IMR-90 (cell line): ENCODE data around the gene SSR4. TPM values are rescaled to one million over a fixed set of nuclear protein-coding genes. Genes with fewer than 3 reads are reported as not detected.

Experiments
- ATAC-seq: fragments of 200-7000 bp; cut with Tn5 transposase; 2 replicates; pipeline ENCODE4 v1.9.1; 2020; ENCODE audit warnings: low read depth, mild to moderate bottlenecking, moderate library complexity
- BruUV-seq: library from RNA; stranded (reverse); fragments of 400-500 nt; replicated peaks from 2 replicates; lab custom pipeline; 2021; lab: Mats Ljungman, UMichigan
- CTCF ChIA-PET: fragments of 300-600 bp; formaldehyde crosslinking; extraction: SDS; loops from one replicate; lab custom pipeline; 2021; ENCODE audit warnings: antibody characterized with exemption; lab: Yijun Ruan, JAX
- POLR2A ChIA-PET: fragments of 300-600 bp; sonication (Branson Sonifier 250); formaldehyde crosslinking; loops from one replicate; lab custom pipeline; 2022; ENCODE audit warnings: antibody characterized with exemption; ENCODE audit not compliant: unreplicated experiment; lab: Charles Lee
- DNase-seq: peaks from one replicate; pipeline ENCODE4 v3.0.0; 2013
- H2AFZ ChIP-seq: replicated peaks from 2 replicates; pipeline ENCODE3; 2013; ENCODE audit warnings: low read length, mild to moderate bottlenecking; ENCODE audit not compliant: poor library complexity
- H2AK5ac ChIP-seq: 2 replicates; pipeline ENCODE4 v1.6.1; 2013; ENCODE audit warnings: low read depth, low read length, inconsistent platforms
- H2AK9ac ChIP-seq: replicated peaks from 2 replicates; pipeline ENCODE3; 2013; ENCODE audit warnings: mild to moderate bottlenecking, low read depth, low read length, moderate library complexity; ENCODE audit not compliant: poor library complexity
- H2BK120ac ChIP-seq: 2 replicates; pipeline ENCODE4 v1.6.1; 2013; ENCODE audit warnings: low read depth, low read length, inconsistent platforms
- H2BK15ac ChIP-seq: 3 replicates; pipeline ENCODE4 v1.6.1; 2013; ENCODE audit warnings: low read depth, low read length, inconsistent platforms
- H2BK20ac ChIP-seq: 2 replicates; pipeline ENCODE4 v1.6.1; 2013; ENCODE audit warnings: low read depth, mild to moderate bottlenecking, inconsistent platforms, low read length, moderate library complexity
- H2BK5ac ChIP-seq: 2 replicates; pipeline ENCODE4 v1.6.1; 2013; ENCODE audit warnings: mild to moderate bottlenecking, low read depth, low read length, inconsistent platforms; ENCODE audit not compliant: poor library complexity, severe bottlenecking
- H3K14ac ChIP-seq: replicated peaks from 2 replicates; pipeline ENCODE4 v1.6.1; 2013; ENCODE audit warnings: low read depth, low read length, inconsistent platforms
- H3K18ac ChIP-seq: 2 replicates; pipeline ENCODE4 v1.6.1; 2013; ENCODE audit warnings: low read depth, low read length, control low read depth
- H3K23ac ChIP-seq: 2 replicates; pipeline ENCODE4 v1.6.1; 2013; ENCODE audit warnings: low read depth, low read length, inconsistent platforms
- H3K27ac ChIP-seq: 2 replicates; pipeline ENCODE4 v1.5.1; 2013; ENCODE audit warnings: mild to moderate bottlenecking, control low read depth, low read length; ENCODE audit not compliant: insufficient read depth
- H3K27me3 ChIP-seq: 2 replicates; pipeline ENCODE4 v1.6.1; 2013; ENCODE audit warnings: low read length; ENCODE audit not compliant: control insufficient read depth, insufficient read depth
- H3K36me3 ChIP-seq: 2 replicates; pipeline ENCODE4 v1.6.1; 2013; ENCODE audit warnings: low read length, mixed read lengths; ENCODE audit not compliant: control insufficient read depth, insufficient read depth
- H3K4ac ChIP-seq: 2 replicates; pipeline ENCODE4 v1.6.1; 2013; ENCODE audit warnings: low read depth, low read length, inconsistent platforms
- H3K4me1 ChIP-seq: 2 replicates; pipeline ENCODE4 v1.6.1; 2013; ENCODE audit warnings: low read length, mixed read lengths; ENCODE audit not compliant: control insufficient read depth, insufficient read depth
- H3K4me2 ChIP-seq: 2 replicates; pipeline ENCODE4 v1.6.1; 2013; ENCODE audit warnings: low read depth, mild to moderate bottlenecking, control low read depth, low read length, moderate library complexity
- H3K4me3 ChIP-seq: 2 replicates; pipeline ENCODE4 v1.5.1; 2013; ENCODE audit warnings: low read depth, mild to moderate bottlenecking, control low read depth, low read length, moderate library complexity; ENCODE audit not compliant: insufficient read depth
- H3K56ac ChIP-seq: 2 replicates; pipeline ENCODE4 v1.6.1; 2013; ENCODE audit warnings: low read length, inconsistent platforms; ENCODE audit not compliant: insufficient read depth; ENCODE audit errors: extremely low read depth
- H3K79me1 ChIP-seq, 2 experiments: 2 replicates each; pipeline ENCODE4 v1.6.1; 2013; ENCODE audit warnings: low read length in 2 of 2, inconsistent platforms in 1 of 2, low read depth in 1 of 2
- H3K9ac ChIP-seq: 2 replicates; pipeline ENCODE4 v1.6.1; 2013; ENCODE audit warnings: low read depth, low read length, control low read depth
- H3K9me1 ChIP-seq: 2 replicates; pipeline ENCODE4 v1.6.1; 2013; ENCODE audit warnings: low read length, inconsistent platforms; ENCODE audit not compliant: insufficient read depth
- H3K9me3 ChIP-seq: 2 replicates; pipeline ENCODE4 v1.6.1; 2013; ENCODE audit warnings: low read length; ENCODE audit not compliant: control insufficient read depth, insufficient read depth
- H4K20me1 ChIP-seq: 2 replicates; pipeline ENCODE4 v1.6.1; 2013; ENCODE audit warnings: low read length, inconsistent platforms; ENCODE audit not compliant: insufficient read depth
- H4K5ac ChIP-seq: 2 replicates; pipeline ENCODE4 v1.6.1; 2013; ENCODE audit warnings: mild to moderate bottlenecking, low read depth, low read length, control low read depth
- H4K8ac ChIP-seq, 2 experiments: 2 replicates each; pipeline ENCODE4 v1.6.1; 2013; ENCODE audit warnings: low read depth in 2 of 2, low read length in 2 of 2, control low read depth in 1 of 2, inconsistent platforms in 1 of 2
- H4K91ac ChIP-seq: 2 replicates; pipeline ENCODE4 v1.6.1; 2013; ENCODE audit warnings: low read depth, low read length, inconsistent platforms; ENCODE audit not compliant: insufficient read depth
- BHLHE40 ChIP-seq: fragments of 150-350 bp; IDR thresholded peaks from 2 replicates; pipeline ENCODE4 v1.6.1; 2016; ENCODE audit warnings: mild to moderate bottlenecking, low read depth, low read length
- CEBPB ChIP-seq: IDR thresholded peaks from 2 replicates; pipeline ENCODE4 v1.6.1; 2012; ENCODE audit warnings: low read depth, low read length, improper control_type of control experiment
- CHD1 ChIP-seq: IDR thresholded peaks from 2 replicates; pipeline ENCODE4 v1.6.1; 2012; ENCODE audit warnings: low read depth, low read length, improper control_type of control experiment
- FOS ChIP-seq: fragments of 150-350 bp; IDR thresholded peaks from 2 replicates; pipeline ENCODE4 v1.6.1; 2016; ENCODE audit warnings: low read depth, low read length
- MAFK ChIP-seq: IDR thresholded peaks from 2 replicates; pipeline ENCODE4 v1.6.1; 2012; ENCODE audit warnings: low read depth, low read length, improper control_type of control experiment
- MAZ ChIP-seq: IDR thresholded peaks from 2 replicates; pipeline ENCODE4 v1.6.1; 2012; ENCODE audit warnings: low read depth, mild to moderate bottlenecking, low read length, improper control_type of control experiment, moderate library complexity, borderline replicate concordance
- MXI1 ChIP-seq: IDR thresholded peaks from 2 replicates; pipeline ENCODE4 v1.6.1; 2012; ENCODE audit warnings: low read depth, mild to moderate bottlenecking, low read length, moderate library complexity, borderline replicate concordance
- POLR2A ChIP-seq: IDR thresholded peaks from 2 replicates; pipeline ENCODE4 v1.6.1; 2012; ENCODE audit warnings: mild to moderate bottlenecking, low read depth, low read length
- RAD21 ChIP-seq: IDR thresholded peaks from 2 replicates; pipeline ENCODE4 v1.6.1; 2012; ENCODE audit warnings: low read length, improper control_type of control experiment
- RCOR1 ChIP-seq: IDR thresholded peaks from 2 replicates; pipeline ENCODE4 v1.6.1; 2012; ENCODE audit warnings: mild to moderate bottlenecking, low read length, improper control_type of control experiment; ENCODE audit not compliant: insufficient replicate concordance
- SMC3 ChIP-seq: fragments of 150-350 bp; IDR thresholded peaks from 2 replicates; pipeline ENCODE4 v1.6.1; 2016; ENCODE audit warnings: low read depth, mild to moderate bottlenecking, antibody characterized with exemption, low read length, moderate library complexity
- WGBS, 2 experiments: methylation state at CpG; one replicate each; pipeline versions ENCODE4 v1.1.5 to v1.1.7; 2013; ENCODE audit warnings: missing lambda C conversion rate in 2 of 2; ENCODE audit not compliant: insufficient read length in 1 of 2; ENCODE audit errors: extremely low coverage in 2 of 2; 5-methylcytosine and 5-hydroxymethylcytosine counted together
- dilution Hi-C: fragments of 300-500 bp; cut with HindIII; formaldehyde crosslinking; loops from one replicate; pipeline ENCODE4 v1.14.3; 2018; ENCODE audit warnings: low sequenced_read_pairs; ENCODE audit not compliant: unreplicated experiment
- in situ Hi-C: fragments of 300-500 bp; cut with MboI; formaldehyde crosslinking; loops from 3 replicates; pipeline ENCODE4 v1.14.3; 2019; ENCODE audit warnings: low sequenced_read_pairs, inconsistent platforms, mixed read lengths
- intact Hi-C: fragments of 100-400 bp; cut with micrococcal nuclease; formaldehyde crosslinking; loops from 2 replicates; pipeline ENCODE4 v1.10.0; 2022
- polyA plus RNA-seq, 3 experiments: library from polyadenylated mRNA; depleted of rRNA; stranded (reverse); fragments of >200 nt; gene quantifications; 2 replicates each; pipeline ENCODE4 v1.2.3, GENCODE V29; 2012; ENCODE audit warnings: low replicate concordance in 1 of 3
- total RNA-seq: library from RNA; depleted of rRNA; stranded (reverse); fragments of >200 nt; gene quantifications from 2 replicates; pipeline ENCODE4 v1.2.3, GENCODE V29; 2012
- TF ChIP-seq, protein P1 (sequence below): fragments of 150-350 bp; IDR thresholded peaks from 2 replicates; pipeline ENCODE4 v1.6.1; 2017; ENCODE audit warnings: mild to moderate bottlenecking, antibody characterized with exemption, low read length, low read depth
- TF ChIP-seq, protein P2 (sequence below): fragments of 150-350 bp; IDR thresholded peaks from 2 replicates; pipeline ENCODE4 v1.6.1; 2016; ENCODE audit warnings: low read depth, mild to moderate bottlenecking, low read length, moderate library complexity, borderline replicate concordance
- TF ChIP-seq, protein P3 (sequence below): conservative IDR thresholded peaks from 2 replicates; pipeline ENCODE4 v1.5.1; 2012; ENCODE audit warnings: mild to moderate bottlenecking, low read depth, low read length, improper control_type of control experiment

SSR4 gene
- total and polyA plus RNA-seq, 2 of the 4 experiments (the other 2 are of a cell fraction) = 141 to 480 TPM

DNA sequence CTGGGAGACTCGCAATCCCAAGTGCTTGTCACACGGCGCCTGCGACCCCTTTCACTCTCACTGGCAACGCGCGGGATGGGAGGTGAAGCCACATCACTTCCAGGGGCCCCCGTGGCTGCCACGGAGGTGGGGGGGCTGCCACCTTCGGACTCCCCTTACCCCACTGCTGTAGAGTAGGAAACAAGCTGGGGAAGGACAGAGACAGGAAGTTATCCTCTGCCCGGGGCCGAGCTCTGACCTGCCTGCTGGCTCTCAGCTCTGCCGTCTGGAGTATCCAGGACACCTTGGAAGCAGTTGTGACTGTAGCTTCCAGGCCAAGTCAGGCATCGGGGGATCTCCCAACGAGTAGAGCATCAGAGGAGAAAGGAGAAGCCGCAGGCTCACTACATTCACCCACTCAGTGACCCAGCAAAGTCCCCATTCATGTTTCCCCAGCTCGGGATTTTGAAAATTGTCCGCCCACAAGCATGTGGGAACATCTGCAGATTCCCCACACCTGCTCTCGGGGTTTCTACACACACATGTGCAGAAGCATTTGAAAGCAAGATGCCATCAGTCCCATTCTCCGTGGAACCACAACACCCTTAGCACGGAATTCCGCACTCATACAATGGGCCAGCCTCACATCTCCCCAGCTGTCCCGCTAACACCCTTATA lies 25.0 kb downstream of the SSR4 start:
- Histone ChIP-seq H4K8ac (0 out of 4 replicates have a peak overlapping the region, but pooled peaks of 1 of the 2 experiments have one; percentile 39), H4K5ac (no peak overlapping the region), H3K4me3 (peak overlapping the region; percentile 42), H2BK120ac (no peak overlapping the region), H2BK15ac (no peak overlapping the region), H3K4me1 (no peaks in the 10 kb centered on the region), H3K4ac (no peak overlapping the region), H3K9ac (no peak overlapping the region), H3K36me3 (no peaks in the 10 kb centered on the region), H2AFZ (peak overlapping the region; percentile 66), H3K4me2 (peak overlapping the region; percentile 14; the same call in 1 of the 2 replicates), H2BK5ac (no peak overlapping the region), H4K20me1 (no peaks in the 10 kb centered on the region), H3K9me3 (0 out of 2 replicates have a peak, but pooled peaks cover 2% of the 10 kb centered on the region), H3K27ac (no peak overlapping the region), H3K18ac (no peak overlapping the region), H3K79me1 (no peaks in the 10 kb centered on the region), H4K91ac (no peak overlapping the region), H3K23ac (no peak overlapping the region), H3K14ac (no peak overlapping the region), H3K27me3 (peaks cover 16% of the 10 kb centered on the region), H3K56ac (no peak overlapping the region), H2AK9ac (peak overlapping the region; percentile 9), H2BK20ac (no peak overlapping the region), H2AK5ac (no peak overlapping the region), H3K9me1 (no peaks in the 10 kb centered on the region)
- WGBS, 2 experiments = 54% methylated on average over 7 of the region's 23 CpGs; no CpG with 5 or more reads in 1 of the 2 experiments
- dilution Hi-C loops (no loop called here), intact Hi-C loops (no loop called here), in situ Hi-C loops (no loop called here)
- BruUV-seq = no TSS peak
- DNase-seq (no peak), ATAC-seq (peak; percentile 19; the same call in 1 of the 2 replicates)
- POLR2A ChIA-PET = no interaction called here
- CTCF ChIA-PET = no interaction called here
- TF ChIP-seq SMC3 = no peak
- TF ChIP-seq MXI1 = no peak
- no peak for TF ChIP-seq MAZ
- TF ChIP-seq RAD21 = no peak
- TF ChIP-seq, protein P1, sequence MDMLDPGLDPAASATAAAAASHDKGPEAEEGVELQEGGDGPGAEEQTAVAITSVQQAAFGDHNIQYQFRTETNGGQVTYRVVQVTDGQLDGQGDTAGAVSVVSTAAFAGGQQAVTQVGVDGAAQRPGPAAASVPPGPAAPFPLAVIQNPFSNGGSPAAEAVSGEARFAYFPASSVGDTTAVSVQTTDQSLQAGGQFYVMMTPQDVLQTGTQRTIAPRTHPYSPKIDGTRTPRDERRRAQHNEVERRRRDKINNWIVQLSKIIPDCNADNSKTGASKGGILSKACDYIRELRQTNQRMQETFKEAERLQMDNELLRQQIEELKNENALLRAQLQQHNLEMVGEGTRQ = no peak
- no peak for TF ChIP-seq POLR2A
- no peak for TF ChIP-seq BHLHE40
- TF ChIP-seq RCOR1 = no peak
- TF ChIP-seq, protein P2, sequence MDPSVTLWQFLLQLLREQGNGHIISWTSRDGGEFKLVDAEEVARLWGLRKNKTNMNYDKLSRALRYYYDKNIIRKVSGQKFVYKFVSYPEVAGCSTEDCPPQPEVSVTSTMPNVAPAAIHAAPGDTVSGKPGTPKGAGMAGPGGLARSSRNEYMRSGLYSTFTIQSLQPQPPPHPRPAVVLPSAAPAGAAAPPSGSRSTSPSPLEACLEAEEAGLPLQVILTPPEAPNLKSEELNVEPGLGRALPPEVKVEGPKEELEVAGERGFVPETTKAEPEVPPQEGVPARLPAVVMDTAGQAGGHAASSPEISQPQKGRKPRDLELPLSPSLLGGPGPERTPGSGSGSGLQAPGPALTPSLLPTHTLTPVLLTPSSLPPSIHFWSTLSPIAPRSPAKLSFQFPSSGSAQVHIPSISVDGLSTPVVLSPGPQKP = no peak
- no peak for TF ChIP-seq MAFK
- no peak for TF ChIP-seq CHD1
- TF ChIP-seq, protein P3, sequence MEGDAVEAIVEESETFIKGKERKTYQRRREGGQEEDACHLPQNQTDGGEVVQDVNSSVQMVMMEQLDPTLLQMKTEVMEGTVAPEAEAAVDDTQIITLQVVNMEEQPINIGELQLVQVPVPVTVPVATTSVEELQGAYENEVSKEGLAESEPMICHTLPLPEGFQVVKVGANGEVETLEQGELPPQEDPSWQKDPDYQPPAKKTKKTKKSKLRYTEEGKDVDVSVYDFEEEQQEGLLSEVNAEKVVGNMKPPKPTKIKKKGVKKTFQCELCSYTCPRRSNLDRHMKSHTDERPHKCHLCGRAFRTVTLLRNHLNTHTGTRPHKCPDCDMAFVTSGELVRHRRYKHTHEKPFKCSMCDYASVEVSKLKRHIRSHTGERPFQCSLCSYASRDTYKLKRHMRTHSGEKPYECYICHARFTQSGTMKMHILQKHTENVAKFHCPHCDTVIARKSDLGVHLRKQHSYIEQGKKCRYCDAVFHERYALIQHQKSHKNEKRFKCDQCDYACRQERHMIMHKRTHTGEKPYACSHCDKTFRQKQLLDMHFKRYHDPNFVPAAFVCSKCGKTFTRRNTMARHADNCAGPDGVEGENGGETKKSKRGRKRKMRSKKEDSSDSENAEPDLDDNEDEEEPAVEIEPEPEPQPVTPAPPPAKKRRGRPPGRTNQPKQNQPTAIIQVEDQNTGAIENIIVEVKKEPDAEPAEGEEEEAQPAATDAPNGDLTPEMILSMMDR = no peak
- TF ChIP-seq CEBPB = no peak
- TF ChIP-seq FOS = no peak
